Activated naive CD4-positive, alpha-beta T cell treated with Interleukin-2 at 50 U/mL for 16 hours (primary cell): Measurements from ENCODE around the gene TMEM179.
"Not testable (repeated sequence)": the region's sequence is repeated elsewhere in the genome, so short reads cannot be mapped to it uniquely, and the experiment has no call there.

ENCODE experiments used
- DNase-seq: peaks from one replicate; pipeline ENCODE4 v3.0.0-alpha.2; 2020

TMEM179 gene

DNA sequence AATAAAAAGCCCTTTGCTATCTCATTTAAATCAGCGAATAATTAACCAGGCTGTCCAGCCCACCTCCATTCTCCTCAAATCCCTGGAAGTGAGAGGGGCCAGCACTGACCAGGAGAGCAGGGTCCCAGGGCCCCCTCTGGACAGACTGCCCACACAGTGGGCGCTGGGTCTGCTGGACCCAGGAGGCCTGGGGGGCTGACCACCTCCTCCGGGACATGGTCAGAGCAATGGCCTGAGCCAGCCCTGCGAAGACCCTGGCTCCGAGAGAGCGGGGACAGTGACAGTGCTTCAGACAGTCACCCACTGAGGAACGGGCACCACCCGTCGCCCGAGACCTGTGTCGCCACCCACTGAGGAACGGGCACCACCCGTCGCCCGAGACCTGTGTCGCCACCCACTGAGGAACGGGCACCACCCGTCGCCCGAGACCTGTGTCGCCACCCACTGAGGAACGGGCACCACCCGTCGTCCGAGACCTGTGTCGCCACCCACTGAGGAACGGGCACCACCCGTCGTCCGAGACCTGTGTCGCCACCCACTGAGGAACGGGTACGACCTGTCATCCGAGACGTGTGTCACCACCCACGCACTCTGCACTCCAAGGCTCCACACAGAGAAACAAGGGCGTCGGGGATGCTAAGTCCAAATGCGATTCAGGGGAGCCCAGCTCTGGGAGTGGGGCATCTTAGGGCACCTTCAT, 32.4 kb upstream of the TMEM179 start:
- not testable (repeated sequence) for DNase-seq

DNA sequence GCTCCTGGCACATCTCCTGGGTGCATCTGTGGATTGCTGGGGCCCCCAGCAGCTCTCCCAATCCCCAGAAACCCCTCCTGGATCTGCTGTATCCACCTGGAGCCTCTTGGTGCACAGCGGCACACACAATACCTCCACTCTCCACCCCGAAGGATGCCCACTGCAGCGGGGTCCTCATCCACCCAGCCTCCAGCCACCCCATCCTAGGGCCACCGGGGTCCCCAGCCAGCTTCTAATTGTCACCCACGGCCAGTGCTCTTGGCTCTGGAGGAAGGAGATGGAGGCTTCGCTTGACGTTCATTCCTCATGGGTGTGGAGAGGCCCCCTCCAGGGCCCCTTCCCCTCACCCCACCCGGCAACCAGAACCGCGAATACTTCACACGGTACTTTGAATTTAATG, 31.6 kb upstream of the TMEM179 start:
- no peak for DNase-seq

DNA sequence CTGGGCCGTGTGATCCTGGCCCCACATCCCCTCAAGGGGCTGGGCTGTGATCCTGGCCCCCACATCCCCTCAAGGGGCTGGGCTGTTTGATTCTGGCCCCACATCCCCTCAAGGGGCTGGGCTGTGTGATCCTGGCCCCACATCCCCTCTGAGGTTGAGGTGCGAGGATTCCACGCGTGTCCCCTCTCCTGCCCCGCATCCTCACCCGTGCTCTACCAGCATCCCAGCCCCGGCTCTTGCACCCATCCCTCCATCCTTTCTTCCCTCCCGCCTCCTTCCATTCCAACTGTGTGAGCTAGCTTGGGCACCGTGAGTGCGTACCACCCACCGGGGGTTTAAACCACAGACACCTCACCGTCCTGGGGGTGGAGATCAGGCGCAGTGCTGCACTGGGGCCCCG, 31.1 kb upstream of the TMEM179 start:
- no peak for DNase-seq

DNA sequence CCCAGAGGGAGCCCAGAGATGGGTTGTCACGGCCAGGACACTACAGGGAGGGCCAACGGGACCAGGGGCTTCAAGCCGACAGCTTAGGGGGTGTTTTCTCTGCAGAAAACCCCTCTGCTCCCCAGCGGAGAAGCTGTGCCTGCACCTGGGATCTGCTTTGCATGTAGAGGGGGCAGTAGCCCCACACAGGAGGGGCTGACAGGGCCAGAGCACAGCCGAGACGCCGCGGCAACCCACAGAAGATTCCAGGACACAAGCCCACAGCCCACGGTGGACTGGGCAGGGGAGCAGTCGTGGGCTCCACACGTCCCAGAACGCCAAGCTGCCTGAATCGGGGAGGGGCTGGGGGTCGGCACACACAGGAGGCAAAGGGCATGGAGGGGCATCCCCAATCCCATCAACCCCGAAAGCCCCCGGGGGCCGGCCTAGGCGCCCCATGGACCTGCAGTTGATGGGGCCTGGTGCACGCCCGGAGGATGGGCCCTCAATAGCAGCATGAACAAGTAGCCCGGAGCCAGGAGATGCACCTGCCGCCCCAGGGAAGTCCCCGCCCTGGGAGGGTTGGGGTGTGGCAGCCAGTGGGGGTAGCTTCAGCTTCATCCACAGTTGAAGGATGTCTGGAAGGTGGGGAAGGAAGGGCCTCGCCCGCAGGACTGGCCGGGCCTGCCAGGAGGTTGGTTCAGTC, 30.5 kb upstream of the TMEM179 start:
- no peak for DNase-seq

DNA sequence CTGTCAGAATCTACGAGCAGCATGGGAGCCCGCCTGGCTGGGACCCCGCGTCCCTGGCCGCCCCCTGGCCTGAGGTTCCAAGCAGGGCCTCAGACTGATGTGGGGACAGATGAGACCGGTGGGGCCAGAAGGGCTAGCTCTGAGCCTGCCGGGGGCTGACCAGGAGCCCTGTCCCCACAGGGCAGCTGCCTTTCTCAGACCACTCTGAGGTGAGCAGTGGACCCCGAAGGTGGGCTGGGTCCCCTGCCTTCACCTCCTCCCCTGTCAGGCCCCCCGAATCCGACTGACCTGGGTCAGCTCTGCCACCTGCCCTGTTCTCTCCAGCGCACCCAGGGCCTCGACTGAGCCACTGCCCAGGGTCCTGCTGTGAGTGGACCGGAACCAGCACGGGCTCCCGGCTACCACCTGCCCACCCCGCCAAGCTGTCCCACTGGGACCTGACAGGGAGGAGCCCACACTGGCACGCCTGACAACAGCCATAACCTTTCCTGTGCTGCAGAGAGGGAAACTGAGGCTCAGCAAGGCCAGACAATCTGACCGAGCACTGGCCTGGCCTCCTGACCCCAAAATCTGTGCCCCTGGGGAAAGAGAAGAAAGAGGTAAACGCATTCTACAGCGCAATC, 29.7 kb upstream of the TMEM179 start:
- no peak for DNase-seq

DNA sequence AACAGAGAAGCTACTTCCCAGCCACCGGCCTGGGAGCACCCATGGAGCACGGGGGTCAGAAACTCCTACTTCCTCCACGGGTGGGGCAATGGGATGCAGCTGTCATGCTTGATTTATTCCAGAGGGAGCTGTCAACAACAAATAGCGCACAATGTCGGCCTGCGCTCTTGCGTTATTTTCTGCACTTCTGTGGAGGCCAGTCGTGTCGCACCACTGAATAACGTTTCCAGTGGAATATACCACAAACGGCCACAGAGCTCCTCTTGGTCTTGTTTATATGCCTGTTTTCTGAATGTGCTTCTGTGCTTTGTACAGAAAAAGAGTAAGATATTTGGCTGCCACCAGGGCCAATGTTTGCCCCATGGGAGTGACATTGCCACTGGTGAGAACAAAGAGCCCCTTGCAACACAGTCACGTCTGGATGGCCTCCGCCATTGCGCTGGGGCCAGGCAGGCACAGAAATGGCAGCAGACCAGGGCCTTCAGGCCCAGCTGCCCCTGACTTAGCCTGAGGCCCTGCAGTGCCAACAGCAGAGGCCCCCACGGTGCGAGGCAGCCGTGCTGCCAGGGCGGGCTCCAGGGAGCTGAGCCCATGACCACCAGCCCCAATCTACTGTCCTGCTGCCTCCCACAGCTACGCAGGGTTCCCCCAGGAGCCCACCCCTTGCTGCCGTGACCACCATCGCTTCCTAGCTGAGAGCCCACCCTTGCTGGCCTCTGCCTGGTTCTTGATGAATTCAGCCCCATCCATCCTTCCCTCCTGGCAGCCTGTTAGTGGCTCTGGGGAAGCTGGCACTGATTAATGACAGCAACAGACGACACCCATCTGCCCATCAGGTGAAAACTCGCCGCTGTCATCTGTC, 28.9 kb upstream of the TMEM179 start:
- no peak for DNase-seq

DNA sequence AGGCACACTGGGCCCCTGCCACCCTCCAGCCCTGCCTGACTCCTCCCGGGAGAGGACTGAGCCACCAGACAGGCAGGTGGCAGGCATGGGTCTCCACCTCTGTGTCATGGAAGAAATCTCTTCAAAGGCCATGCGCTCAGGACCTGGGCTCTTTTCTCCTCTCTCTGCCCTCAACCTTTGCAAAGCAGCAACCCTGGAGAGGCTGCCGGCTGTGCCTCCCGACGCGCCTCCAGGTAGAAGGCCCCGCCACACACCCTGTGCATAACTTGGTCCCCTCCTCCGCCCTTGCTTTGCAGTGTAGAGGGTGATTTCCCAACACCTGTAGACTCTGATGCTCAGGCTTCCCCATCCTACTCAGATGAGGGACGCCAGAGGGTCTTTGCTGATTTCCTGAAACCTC, 28.2 kb upstream of the TMEM179 start:
- DNase-seq = no peak

DNA sequence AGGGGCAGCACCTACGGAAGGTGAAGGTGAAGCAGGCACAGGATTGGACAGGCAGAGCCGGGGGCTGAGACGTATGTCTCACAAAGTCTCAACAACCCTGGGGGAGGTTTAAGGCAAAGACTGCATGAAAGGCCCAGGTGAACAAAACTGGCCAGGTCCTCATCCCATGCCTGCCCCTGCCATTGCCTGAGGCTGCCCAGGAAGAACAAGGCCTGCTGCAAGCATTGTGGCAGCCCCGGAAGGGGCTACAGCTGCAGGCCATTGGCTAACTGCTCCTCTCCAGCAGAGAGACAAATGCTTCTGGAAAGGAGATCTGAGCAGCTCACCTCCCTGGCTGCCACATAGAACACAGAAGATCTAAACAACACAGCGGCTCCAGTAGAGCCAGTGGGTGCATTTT, 20.4 kb upstream of the TMEM179 start:
- no peak for DNase-seq

DNA sequence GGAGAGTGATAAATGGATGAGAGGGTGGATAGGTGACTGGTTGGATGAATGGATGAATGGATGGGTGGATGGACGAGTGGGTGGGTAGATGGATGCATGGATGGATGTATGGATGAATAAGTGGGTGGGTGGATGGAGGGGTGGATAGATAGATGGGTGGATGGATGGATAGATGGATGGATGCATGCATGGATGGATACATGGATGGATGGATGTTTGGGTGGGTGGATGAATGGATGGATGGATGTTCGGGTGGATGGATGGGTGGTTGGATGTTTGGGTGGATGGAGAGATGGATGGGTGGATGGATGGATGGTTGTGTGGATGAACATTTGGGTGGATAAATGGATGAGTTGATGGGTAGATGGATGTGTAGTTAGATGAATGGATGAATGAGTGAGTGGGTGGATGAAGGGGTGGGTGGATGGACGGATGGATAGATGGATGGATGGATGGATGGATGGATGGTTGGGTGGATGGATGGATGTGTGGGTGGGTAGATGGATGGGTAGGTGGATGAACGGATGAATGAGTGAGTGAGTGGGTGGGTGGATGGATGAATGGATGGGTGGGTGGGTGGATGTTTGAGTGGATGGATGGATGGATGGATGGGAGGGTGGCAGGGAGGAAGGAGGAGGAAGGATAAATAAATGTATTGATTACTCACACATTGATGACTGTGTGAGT, 9.7 kb upstream of the TMEM179 start:
- DNase-seq = no peak

DNA sequence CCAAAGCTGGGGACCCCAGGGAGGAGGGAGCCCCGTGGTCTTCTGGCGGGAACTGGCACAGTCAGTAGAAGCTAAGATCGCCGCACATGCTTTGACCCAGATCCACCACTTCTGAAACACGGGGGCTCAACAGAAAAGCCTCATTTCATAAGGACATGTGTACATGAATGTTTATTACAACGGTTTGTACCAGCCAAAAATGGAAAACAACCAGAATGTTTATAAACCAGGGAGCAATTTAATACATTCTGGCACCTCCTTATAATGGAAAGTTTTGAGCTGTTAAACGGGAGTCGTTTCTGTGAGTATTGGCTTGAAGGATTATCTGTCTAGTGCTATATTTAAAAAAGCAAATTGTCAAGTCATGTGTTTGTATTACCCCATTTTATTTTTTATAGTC, 7.3 kb upstream of the TMEM179 start:
- no peak for DNase-seq

DNA sequence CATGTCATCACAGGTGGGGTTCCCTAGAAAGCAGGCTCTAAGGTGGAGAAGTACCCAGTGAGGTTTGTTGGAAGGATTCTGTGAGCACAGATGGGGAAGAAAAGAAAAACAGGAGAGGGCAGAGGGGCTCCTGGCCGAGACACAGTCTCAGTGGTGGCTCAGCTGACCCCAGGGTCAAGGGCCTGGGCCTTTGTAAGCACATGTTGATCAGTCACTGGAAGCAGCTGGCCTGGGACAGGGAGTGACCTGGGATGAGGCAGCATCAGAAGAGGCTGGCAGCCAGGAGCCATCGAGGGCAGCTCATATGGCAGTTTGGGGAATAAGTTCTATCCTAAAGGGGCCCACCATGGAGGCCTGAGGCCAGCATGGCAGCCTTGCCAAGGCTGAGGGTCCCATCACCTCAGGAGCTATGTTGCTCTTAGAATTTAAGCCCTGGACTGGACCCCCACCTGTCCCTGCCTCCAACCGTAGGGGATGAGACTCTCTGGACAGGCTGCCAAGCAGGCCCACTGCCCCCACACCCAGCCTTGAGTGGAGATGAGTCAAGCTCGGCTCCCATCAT, 6.3 kb upstream of the TMEM179 start:
- no peak for DNase-seq

DNA sequence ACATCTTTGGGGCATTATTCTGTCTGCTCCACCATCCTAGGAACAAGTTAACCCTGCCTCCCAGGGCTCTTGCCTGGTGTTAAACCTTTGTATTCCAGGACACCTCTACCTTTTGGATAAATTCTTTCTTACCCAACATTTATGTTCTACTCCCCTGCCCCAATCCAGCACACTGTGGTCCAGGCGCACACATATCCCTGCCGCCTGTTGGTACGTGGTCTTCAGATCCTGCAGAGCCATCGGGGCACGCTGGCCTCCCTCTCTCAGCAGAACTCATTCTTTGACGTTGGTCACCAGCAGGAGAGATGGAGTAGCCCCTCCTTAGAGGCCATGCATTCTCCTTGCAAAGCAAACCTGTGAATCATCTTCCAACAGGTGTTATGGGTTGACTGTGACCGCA, 5.1 kb upstream of the TMEM179 start:
- no peak for DNase-seq

DNA sequence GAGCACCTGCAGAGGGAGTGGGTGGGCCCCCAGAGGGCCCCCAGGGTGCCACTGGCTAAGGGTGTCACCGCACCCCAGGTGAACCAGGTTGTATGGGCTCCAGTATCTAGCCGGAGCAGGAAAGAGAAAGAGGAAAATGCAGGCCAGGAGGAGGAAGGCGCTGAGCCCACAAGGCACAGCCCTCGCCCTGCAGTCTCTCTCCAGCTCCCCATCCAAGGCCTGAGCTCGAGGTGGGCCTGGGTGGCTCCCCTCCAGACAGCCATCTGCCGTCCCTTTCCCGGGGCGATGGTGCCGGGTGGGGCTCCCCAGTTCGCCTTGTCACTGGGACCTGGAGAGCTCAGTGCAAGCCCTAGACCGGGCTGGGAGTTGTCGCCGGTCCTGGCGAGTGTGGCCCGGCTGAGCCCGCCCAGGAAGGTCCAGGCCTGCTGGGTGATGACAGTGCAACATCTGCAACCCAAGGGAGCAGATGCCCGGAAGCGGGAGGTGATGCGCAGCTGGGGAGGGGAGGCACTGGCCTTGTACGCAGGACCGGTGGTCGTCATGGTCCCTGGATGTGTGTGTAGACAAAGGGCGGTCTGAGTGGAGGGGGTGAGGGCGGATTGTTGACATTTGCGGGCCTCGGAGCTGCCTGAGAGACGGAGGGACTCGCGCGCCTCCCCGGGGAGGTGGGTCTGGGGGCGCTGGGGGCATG, 716 bp downstream of the TMEM179 start:
- no peak for DNase-seq

DNA sequence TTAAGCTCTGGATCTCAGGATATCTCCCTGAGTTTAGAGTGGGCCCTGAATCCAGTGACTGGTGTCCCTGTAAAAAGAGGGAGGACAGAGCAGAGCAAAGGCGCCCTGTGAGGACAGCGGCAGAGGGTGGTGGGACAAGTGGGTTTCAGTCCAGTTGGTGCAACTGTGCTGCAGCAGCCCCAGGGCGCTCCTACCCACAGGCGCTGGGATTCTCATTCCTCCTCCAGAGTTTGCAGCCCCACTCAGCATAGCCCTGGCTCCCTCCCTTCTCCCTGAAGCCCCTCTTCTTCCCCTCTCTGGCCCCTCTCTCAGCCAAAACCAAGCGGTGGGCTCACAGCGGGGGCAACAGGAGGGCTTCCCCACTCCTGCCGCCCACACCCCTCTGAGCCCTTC, 1.6 kb downstream of the TMEM179 start:
- DNase-seq = no peak

DNA sequence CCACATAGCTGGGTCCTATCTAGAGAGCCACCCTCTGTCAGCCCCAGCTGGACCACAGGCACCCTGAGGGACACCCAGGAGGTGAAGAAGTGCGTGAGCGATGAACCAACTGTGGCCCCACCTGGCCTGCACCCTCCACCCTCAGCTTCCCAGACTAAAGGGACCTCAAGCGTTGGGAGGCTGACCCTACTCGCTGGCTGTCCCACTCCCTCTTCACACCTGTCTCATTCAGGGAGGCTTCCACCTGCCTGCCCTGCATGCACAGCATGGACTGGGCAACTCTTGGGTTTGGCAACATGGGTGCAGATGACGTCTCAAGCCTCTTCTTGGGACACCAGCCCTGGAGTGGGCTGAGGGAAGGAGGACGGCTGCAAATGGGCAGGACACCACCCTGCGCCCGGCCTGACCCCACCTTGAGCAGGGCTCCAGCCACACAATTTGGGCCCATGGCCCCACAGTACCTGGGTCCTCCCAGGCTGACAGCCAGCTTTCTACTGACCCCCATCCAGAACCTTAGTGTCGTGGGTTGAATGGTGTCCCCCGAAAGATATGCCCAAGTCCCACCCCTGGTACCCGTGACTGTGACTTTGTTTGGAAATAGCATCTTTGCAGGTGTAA, 2.1 kb downstream of the TMEM179 start:
- no peak for DNase-seq

DNA sequence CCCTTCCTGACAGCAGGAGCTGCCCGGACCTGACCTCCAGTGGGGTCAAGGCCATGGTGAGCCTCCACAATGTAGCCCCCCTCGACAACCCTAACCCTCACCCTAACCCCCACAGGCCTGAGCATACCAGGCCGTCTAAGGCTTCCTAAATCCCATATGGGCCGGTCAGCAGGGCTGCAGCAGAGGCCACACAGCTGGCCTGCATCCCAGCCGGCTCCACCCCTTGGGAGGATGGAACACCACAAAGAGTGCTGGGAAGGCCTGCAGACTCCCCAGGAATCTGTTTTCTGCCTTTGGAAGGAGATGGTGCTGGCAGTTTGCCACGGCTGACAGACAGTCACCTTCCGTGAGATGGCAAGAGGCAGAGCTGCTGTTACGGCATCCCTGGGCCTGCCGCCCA, 2.8 kb downstream of the TMEM179 start:
- no peak for DNase-seq

DNA sequence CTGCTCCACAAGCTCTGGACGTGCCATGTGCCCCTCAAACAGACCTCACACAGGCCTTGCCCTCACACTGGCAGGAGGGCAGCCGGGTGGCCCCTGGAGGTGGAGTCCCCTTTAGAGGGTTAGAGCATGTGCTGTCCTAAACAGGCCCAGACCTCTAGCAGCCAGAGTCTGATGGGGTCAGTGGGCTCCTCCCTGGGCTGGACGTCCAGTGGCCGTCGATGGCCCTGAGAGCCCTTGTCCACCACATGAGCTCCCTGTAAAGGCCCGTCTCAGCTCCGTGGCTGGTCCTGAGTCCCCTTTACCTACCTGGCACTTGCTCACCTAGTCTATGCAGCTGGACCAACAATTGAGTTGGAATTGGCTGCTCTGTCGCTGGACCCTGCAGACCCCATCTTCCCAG, 3.8 kb downstream of the TMEM179 start:
- no peak for DNase-seq

DNA sequence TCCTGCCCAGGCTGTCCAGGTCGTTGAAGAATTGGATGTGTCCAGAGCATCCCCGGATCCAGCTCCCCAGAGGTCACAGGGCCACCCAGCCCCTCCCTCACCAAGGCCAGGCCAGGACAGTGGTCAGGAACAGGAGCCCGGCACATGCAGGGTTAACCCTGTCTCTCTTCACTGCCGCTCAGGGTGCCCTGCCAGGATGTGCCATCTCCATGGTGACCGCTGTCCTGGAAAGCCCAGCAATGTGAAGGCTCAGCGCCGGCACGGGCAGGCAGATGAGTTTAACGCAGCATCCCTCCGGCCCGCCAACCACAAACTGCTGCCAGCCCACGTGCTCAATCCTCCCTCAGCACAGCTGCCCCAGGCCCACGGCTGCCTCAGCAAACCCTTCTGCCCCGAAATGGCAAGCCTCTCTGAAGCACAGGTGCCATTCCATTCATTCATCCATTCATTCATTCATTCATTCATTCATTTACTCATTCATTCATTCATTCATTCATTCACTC, 4.4 kb downstream of the TMEM179 start:
- no peak for DNase-seq

DNA sequence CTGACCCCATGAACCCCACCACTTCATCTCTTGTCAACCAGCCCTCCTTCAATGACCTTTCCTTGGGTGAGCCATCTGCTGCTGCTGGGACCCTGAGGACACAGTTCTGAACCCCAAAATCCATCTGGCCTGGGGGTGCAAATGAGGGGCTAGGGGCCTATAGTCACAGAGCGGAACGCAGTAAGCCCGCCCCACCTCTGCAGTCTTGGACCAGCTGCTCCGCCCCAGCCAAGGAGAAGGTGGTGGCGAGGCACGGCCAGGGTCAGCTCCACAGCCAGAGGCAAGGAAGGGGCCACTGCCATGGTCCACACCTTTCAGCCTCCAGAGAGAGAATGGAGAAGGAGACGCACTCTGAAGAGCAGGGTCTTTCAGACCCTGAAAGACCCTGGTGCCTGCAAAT, 5.1 kb downstream of the TMEM179 start:
- DNase-seq = no peak

DNA sequence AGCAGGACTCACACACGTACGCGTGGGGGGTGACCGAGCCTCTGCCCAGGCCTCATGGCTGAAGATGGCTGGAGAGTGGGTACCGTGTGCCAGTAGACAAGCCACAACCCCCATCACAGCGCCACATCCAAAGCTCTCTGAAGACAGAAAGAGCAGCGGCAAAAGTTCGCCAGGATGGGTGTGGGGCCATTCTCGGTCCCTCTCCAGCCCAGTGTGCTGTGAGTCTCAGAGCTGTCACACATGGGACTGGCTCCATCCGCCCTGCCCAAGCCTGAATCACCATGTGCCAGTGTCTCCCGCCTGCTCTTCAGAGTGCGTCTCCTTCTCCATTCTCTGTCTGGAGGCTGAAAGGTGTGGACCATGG, 5.7 kb downstream of the TMEM179 start:
- no peak for DNase-seq
